Body of pancreas (tissue), 4 donors: Measurements from ENCODE around the gene SF3B3. TPM values are rescaled to one million over a fixed set of nuclear protein-coding genes. Genes with fewer than 3 reads are reported as not detected.

ENCODE experiments used
- ATAC-seq: fragments of 150-250 bp; one replicate; pipeline ENCODE4 v1.9.1; 2016
- DNase-seq, 4 donors: peaks; one replicate each; pipeline ENCODE4 v3.0.0-alpha.2; 2019
- H3K27ac ChIP-seq, 4 donors: fragments of 200-600 bp; sonication (generic); 1 replicate in 3 of 4; 2 replicates in 1 of 4; pipeline versions ENCODE4 v1.5.1 to v1.6.1; 2016 to 2019; ENCODE audit warnings: mild to moderate bottlenecking in 1 of 4, mixed read lengths in 1 of 4, moderate library complexity in 1 of 4
- H3K27me3 ChIP-seq, 2 donors: fragments of 200-600 bp; sonication (generic); one replicate each; pipeline ENCODE4 v1.6.0; 2016; ENCODE audit warnings: mild to moderate bottlenecking in 1 of 2
- H3K36me3 ChIP-seq, 2 donors: fragments of 200-600 bp; sonication (generic); replicated peaks in 1 of 2; 2 replicates each; pipeline ENCODE4 v1.5.1; 2016; ENCODE audit warnings: low read depth in 2 of 2; ENCODE audit not compliant: insufficient read depth in 1 of 2
- H3K4me1 ChIP-seq: fragments of 200-600 bp; sonication (generic); one replicate; pipeline ENCODE4 v1.6.0; 2016
- H3K4me3 ChIP-seq, 2 donors: fragments of 200-600 bp; sonication (generic); 1 replicate in 1 of 2; 2 replicates in 1 of 2; pipeline ENCODE4 v1.5.1; 2016 to 2019
- H3K9me3 ChIP-seq, 3 donors: fragments of 200-600 bp; sonication (generic); 1 replicate in 2 of 3; 2 replicates in 1 of 3; pipeline ENCODE4 v1.5.1; 2016
- CTCF ChIP-seq, 7 experiments: fragments of 450-650 bp in 4 of 7; fragments of 200-600 bp in 3 of 7; sonication (generic) in 3 of 7; IDR thresholded peaks; one replicate each; pipeline ENCODE4 v1.5.1; 2016 to 2019; ENCODE audit warnings: antibody characterized with exemption in 7 of 7
- POLR2A ChIP-seq, 3 donors: fragments of 450-650 bp; IDR thresholded peaks; one replicate each; pipeline ENCODE4 v1.6.1; 2016; ENCODE audit warnings: antibody characterized with exemption in 3 of 3, mild to moderate bottlenecking in 2 of 3
- WGBS, 2 donors: methylation state at CpG; one replicate each; pipeline ENCODE4 v1.1.5; 2017; 5-methylcytosine and 5-hydroxymethylcytosine counted together
- intact Hi-C: fragments of 100-400 bp; cut with DNase I; formaldehyde crosslinking; loops from one replicate; pipeline ENCODE4 v1.15.1; 2023
- total RNA-seq, 2 donors: library from RNA; depleted of rRNA; stranded (reverse); fragments of >200 nt; gene quantifications; one replicate each; pipeline ENCODE4 v1.1.0, GENCODE V29; 2016

The SF3B3 gene
- total RNA-seq, 2 donors from 2014 or later: 47.5 to 53.4 TPM

- WGBS, 2 donors: 69 to 80% methylated on average over 5 of the region's 5 CpGs
- H3K4me3 ChIP-seq: no peak overlapping the region
- TF ChIP-seq POLR2A (IDR thresholded peaks at IDR 0.05) (no peak), CTCF (IDR thresholded peaks at IDR 0.05) (no peak)
These were observed 14.9 kb upstream of the SF3B3 start for GRCh38 chr16:70508752-70509151.

GRCh38 chr16:70510216-70510615, 13.4 kb upstream of the SF3B3 start:
- no peak for TF ChIP-seq CTCF (IDR thresholded peaks at IDR 0.05)
- no peak for TF ChIP-seq POLR2A (IDR thresholded peaks at IDR 0.05)
- DNase-seq: no peak
- intact Hi-C loops: no loop called here
- Histone ChIP-seq H3K4me1 (no peaks in the 10 kb centered on the region), H3K9me3 (no peaks in the 10 kb centered on the region), H3K27ac (no peak overlapping the region), H3K27me3 (no peaks in the 10 kb centered on the region), H3K4me3 (no peak overlapping the region), H3K36me3 (peaks cover 0 to 37% of the 10 kb centered on the region in 2 donors)
- ATAC-seq: no peak
- 90% methylated on average over 3 of the region's 3 CpGs for WGBS, 2 donors

More at GRCh38 chr16:70508752-70509151, 14.9 kb upstream of the SF3B3 start:
- Histone ChIP-seq H3K36me3 (peaks cover 0 to 31% of the 10 kb centered on the region in 2 donors), H3K27ac (no peak overlapping the region), H3K27me3 (no peaks in the 10 kb centered on the region), H3K9me3 (no peaks in the 10 kb centered on the region), H3K4me1 (no peaks in the 10 kb centered on the region)
- intact Hi-C loops: no loop called here
- DNase-seq (no peak), ATAC-seq (no peak)

- peaks cover 0 to 44% of the 10 kb centered on the region in 2 donors for H3K36me3 ChIP-seq
- no peaks in the 10 kb centered on the region for H3K9me3 ChIP-seq
- DNase-seq (no peak), ATAC-seq (no peak)
- WGBS, 2 donors: 78 to 100% methylated on average over 1 of the region's 1 CpG
- no peak overlapping the region for H3K4me3 ChIP-seq
- no peak for TF ChIP-seq CTCF (IDR thresholded peaks at IDR 0.05)
- TF ChIP-seq POLR2A (IDR thresholded peaks at IDR 0.05): no peak
- no peaks in the 10 kb centered on the region for H3K27me3 ChIP-seq
- intact Hi-C loops: no loop called here
- no peak overlapping the region for H3K27ac ChIP-seq
- H3K4me1 ChIP-seq: no peaks in the 10 kb centered on the region
These were observed 11.8 kb upstream of the SF3B3 start for GRCh38 chr16:70511833-70512232.

GRCh38 chr16:70512456-70512855, 11.2 kb upstream of the SF3B3 start:
- Histone ChIP-seq H3K27ac (no peak overlapping the region), H3K4me1 (no peaks in the 10 kb centered on the region), H3K27me3 (no peaks in the 10 kb centered on the region), H3K4me3 (no peak overlapping the region), H3K9me3 (no peaks in the 10 kb centered on the region), H3K36me3 (peaks cover 0 to 46% of the 10 kb centered on the region in 2 donors)
- no peak for TF ChIP-seq POLR2A (IDR thresholded peaks at IDR 0.05)
- TF ChIP-seq CTCF (IDR thresholded peaks at IDR 0.05): no peak
- WGBS, 2 donors: 94 to 96% methylated on average over 5 of the region's 5 CpGs
- no peak for ATAC-seq
- intact Hi-C loops: no loop called here
- DNase-seq: no peak

GRCh38 chr16:70520612-70521297, 2.9 kb upstream of the SF3B3 start:
- ATAC-seq: no peak
- no peaks in the 10 kb centered on the region for H3K27me3 ChIP-seq
- no peak for TF ChIP-seq CTCF (IDR thresholded peaks at IDR 0.05)
- no peak for TF ChIP-seq POLR2A (IDR thresholded peaks at IDR 0.05)
- peaks cover 21% of the 10 kb centered on the region for H3K4me1 ChIP-seq
- H3K9me3 ChIP-seq: no peaks in the 10 kb centered on the region
- no peak overlapping the region for H3K27ac ChIP-seq
- H3K4me3 ChIP-seq: no peak overlapping the region
- intact Hi-C loops: no loop called here
- DNase-seq: no peak
- peaks cover 0 to 14% of the 10 kb centered on the region in 2 donors for H3K36me3 ChIP-seq
- WGBS, 2 donors: 73 to 89% methylated on average over 8 of the region's 8 CpGs
